HTR-8/SVneo (cell line): ENCODE results near the gene TBX4.
A peak's percentile ranks its signal among the peaks of the same experiment; 100 is the strongest.

Experiments used
- DNase-seq: peaks from one replicate; pipeline ENCODE4 v3.0.0; 2011; ENCODE audit warnings: low spot score, mixed read lengths; ENCODE audit not compliant: insufficient read length
- FAIRE-seq: peaks from 2 replicates; lab custom pipeline; 2011; peaks lifted over from hg19 to GRCh38; lab: Jason Lieb, UNC

TBX4 gene

GRCh38 chr17:61412860-61413660, 39.2 kb upstream of the TBX4 start:
- DNase-seq (no peak), FAIRE-seq (no peak)

- DNase-seq (no peak), FAIRE-seq (peak; percentile 31)
Measured at GRCh38 chr17:61413661-61414126, 38.5 kb upstream of the TBX4 start.

GRCh38 chr17:61414141-61414935, 37.9 kb upstream of the TBX4 start:
- FAIRE-seq (peak; percentile 89), DNase-seq (no peak)

- DNase-seq (no peak), FAIRE-seq (no peak)
Measured at GRCh38 chr17:61414936-61415251, 37.3 kb upstream of the TBX4 start.

GRCh38 chr17:61415374-61416210, 36.6 kb upstream of the TBX4 start:
- FAIRE-seq = peak; percentile 55

GRCh38 chr17:61416211-61416539, 36.0 kb upstream of the TBX4 start:
- FAIRE-seq = no peak

More at GRCh38 chr17:61415374-61416210, 36.6 kb upstream of the TBX4 start:
- DNase-seq = no peak

GRCh38 chr17:61416540-61417363, 35.5 kb upstream of the TBX4 start:
- FAIRE-seq = peak; percentile 99
- DNase-seq = peak; percentile 98

More at GRCh38 chr17:61416211-61416539, 36.0 kb upstream of the TBX4 start:
- no peak for DNase-seq

GRCh38 chr17:61418449-61418848, 33.8 kb upstream of the TBX4 start:
- DNase-seq (no peak), FAIRE-seq (peak; percentile 72)

- FAIRE-seq (peak; percentile 87), DNase-seq (no peak)
Measured at GRCh38 chr17:61419496-61420046, 32.7 kb upstream of the TBX4 start.

- DNase-seq = no peak
Measured at GRCh38 chr17:61420052-61420451, 32.2 kb upstream of the TBX4 start.

GRCh38 chr17:61420745-61421398, 31.4 kb upstream of the TBX4 start:
- peak; percentile 20 for FAIRE-seq
- no peak for DNase-seq

More at GRCh38 chr17:61420052-61420451, 32.2 kb upstream of the TBX4 start:
- peak; percentile 44 for FAIRE-seq

- FAIRE-seq (peak; percentile 16), DNase-seq (no peak)
Measured at GRCh38 chr17:61421460-61421859, 30.8 kb upstream of the TBX4 start.

GRCh38 chr17:61422116-61422799, 30.0 kb upstream of the TBX4 start:
- FAIRE-seq (no peak), DNase-seq (no peak)

- FAIRE-seq (peak; percentile 88), DNase-seq (no peak)
Measured at GRCh38 chr17:61422869-61423268, 29.4 kb upstream of the TBX4 start.

- no peak for DNase-seq
- peak; percentile 28 for FAIRE-seq
Measured at GRCh38 chr17:61423967-61424649, 28.1 kb upstream of the TBX4 start.

- FAIRE-seq = peak; percentile 80
- no peak for DNase-seq
Measured at GRCh38 chr17:61425682-61426481, 26.3 kb upstream of the TBX4 start.
